PFSK-1 (cell line): Measurements from ENCODE around the gene WDR59.

Source experiments
- FOXP2 ChIP-seq: optimal IDR thresholded peaks from 2 replicates; pipeline ENCODE3; 2011; ENCODE audit warnings: borderline replicate concordance, control low read depth, inconsistent platforms; ENCODE audit not compliant: insufficient read depth; ENCODE audit errors: extremely low read length, extremely low read depth
- POLR2AphosphoS5 ChIP-seq: IDR thresholded peaks from 2 replicates; pipeline ENCODE4 v1.6.1; 2012; ENCODE audit warnings: low read depth, mild to moderate bottlenecking, control low read depth, low read length, moderate library complexity
- REST ChIP-seq, 2 experiments: IDR thresholded peaks; 2 replicates each; pipeline versions ENCODE4 v1.6.1 to v1.8.0; 2011 to 2012; ENCODE audit warnings: low read depth in 2 of 2, low read length in 2 of 2, control low read depth in 1 of 2, inconsistent platforms in 1 of 2, mild to moderate bottlenecking in 1 of 2, moderate library complexity in 1 of 2; ENCODE audit not compliant: insufficient read depth in 1 of 2
- SIN3A ChIP-seq: IDR thresholded peaks from 2 replicates; pipeline ENCODE4 v1.6.1; 2012; ENCODE audit warnings: mild to moderate bottlenecking, low read length, moderate library complexity, borderline replicate concordance; ENCODE audit not compliant: insufficient read depth
- TAF1 ChIP-seq: IDR thresholded peaks from 2 replicates; pipeline ENCODE4 v1.6.1; 2012; ENCODE audit warnings: low read length, control low read depth, borderline replicate concordance; ENCODE audit not compliant: insufficient read depth

The WDR59 gene

GRCh38 chr16:75002474-75002873 is 17.6 kb upstream of the WDR59 start:
- TF ChIP-seq FOXP2, result no peak
- TF ChIP-seq POLR2AphosphoS5, result no peak
- no peak for TF ChIP-seq REST (IDR thresholded peaks at IDR 0.05; ENCODE audit: insufficient read depth in 1 of 2, low read depth in 2 of 2, low read length in 2 of 2)
- no peak for TF ChIP-seq TAF1
- TF ChIP-seq SIN3A, result no peak

DNA sequence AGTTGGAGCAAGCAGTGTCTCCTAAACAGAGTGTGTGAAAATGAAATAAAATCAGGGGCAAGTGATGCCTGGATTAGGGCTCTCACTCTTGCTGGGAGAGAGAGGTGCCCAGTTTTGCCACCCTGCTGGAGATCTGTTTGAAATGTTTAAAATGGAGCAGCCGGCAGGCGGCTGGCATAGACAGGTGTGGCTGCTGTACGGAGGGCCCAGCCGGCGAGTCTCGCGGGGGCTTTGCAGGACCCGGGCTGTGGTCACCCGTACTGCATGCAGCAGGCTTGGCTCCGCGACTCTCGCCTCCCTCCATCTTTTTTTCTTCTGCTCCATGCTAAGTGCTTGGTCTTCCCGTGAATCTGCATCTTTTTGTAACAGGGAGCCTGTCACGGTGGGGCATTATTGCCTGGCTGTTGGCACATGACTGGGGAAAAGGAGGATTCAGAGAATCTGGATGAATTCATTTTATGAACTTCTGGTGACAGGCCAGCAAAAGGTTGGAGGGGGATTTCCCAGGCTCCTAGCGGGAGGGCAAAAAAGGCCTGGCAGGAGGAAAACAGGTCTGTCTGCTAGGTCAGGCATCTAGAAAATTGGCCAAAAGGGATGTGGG is 15.7 kb upstream of the WDR59 start:
- TF ChIP-seq TAF1 (no peak), FOXP2 (no peak), SIN3A (no peak), REST (IDR thresholded peaks at IDR 0.05; ENCODE audit: insufficient read depth in 1 of 2, low read depth in 2 of 2, low read length in 2 of 2) (no peak), POLR2AphosphoS5 (no peak)

- TF ChIP-seq POLR2AphosphoS5, result no peak
- no peak for TF ChIP-seq TAF1
- no peak for TF ChIP-seq REST (IDR thresholded peaks at IDR 0.05; ENCODE audit: insufficient read depth in 1 of 2, low read depth in 2 of 2, low read length in 2 of 2)
- TF ChIP-seq SIN3A, result no peak
- no peak for TF ChIP-seq FOXP2
Observed at GRCh38 chr16:74999609-75000480, 14.9 kb upstream of the WDR59 start.

GRCh38 chr16:74999219-74999608 is 14.3 kb upstream of the WDR59 start:
- TF ChIP-seq POLR2AphosphoS5, result no peak
- TF ChIP-seq REST (IDR thresholded peaks at IDR 0.05; ENCODE audit: insufficient read depth in 1 of 2, low read depth in 2 of 2, low read length in 2 of 2), result no peak
- no peak for TF ChIP-seq TAF1
- no peak for TF ChIP-seq FOXP2
- TF ChIP-seq SIN3A, result no peak
